Measurements from ENCODE around the gene COL28A1.

DNA sequence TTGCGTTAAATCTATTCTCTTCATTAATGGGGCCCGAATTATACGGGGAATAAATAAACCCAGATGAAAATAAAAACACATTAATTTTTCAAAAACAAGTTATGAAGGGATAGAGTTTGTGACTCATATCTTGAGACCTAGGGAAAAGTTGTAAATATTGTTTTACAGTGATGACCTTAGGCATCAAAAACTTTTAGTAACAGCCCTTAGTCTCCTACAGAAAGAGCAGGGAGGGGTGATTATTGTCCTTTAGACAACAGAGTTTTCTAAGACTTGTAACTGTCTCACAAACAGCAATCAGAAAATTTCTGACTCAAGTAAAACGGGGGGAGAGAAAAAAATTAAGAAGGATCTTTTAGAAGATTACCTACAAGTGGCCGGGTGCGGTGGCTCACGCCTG, 102.7 kb downstream of the COL28A1 start:
- TF ChIP-seq EZH2 (IDR thresholded peaks at IDR 0.05) (no peak), EZH2phosphoT487 (IDR thresholded peaks at IDR 0.05) (no peak)
- TF ChIP-seq, protein P1, sequence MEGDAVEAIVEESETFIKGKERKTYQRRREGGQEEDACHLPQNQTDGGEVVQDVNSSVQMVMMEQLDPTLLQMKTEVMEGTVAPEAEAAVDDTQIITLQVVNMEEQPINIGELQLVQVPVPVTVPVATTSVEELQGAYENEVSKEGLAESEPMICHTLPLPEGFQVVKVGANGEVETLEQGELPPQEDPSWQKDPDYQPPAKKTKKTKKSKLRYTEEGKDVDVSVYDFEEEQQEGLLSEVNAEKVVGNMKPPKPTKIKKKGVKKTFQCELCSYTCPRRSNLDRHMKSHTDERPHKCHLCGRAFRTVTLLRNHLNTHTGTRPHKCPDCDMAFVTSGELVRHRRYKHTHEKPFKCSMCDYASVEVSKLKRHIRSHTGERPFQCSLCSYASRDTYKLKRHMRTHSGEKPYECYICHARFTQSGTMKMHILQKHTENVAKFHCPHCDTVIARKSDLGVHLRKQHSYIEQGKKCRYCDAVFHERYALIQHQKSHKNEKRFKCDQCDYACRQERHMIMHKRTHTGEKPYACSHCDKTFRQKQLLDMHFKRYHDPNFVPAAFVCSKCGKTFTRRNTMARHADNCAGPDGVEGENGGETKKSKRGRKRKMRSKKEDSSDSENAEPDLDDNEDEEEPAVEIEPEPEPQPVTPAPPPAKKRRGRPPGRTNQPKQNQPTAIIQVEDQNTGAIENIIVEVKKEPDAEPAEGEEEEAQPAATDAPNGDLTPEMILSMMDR (IDR thresholded peaks at IDR 0.05): no peak

Measured in neural progenitor cell (in vitro differentiated cells).